A673 (cell line): ENCODE data around the gene ETFA.

Source experiments
- EZH2 ChIP-seq: fragments of 200-600 bp; sonication (generic); IDR thresholded peaks from 2 replicates; pipeline ENCODE4 v1.6.1; 2017; ENCODE audit warnings: borderline replicate concordance, low read depth, mild to moderate bottlenecking, mixed read lengths, antibody characterized with exemption, low read length; ENCODE audit not compliant: poor library complexity, severe bottlenecking
- TF ChIP-seq, protein P1 (sequence below): fragments of 300-800, 200-600 bp; sonication (generic); conservative IDR thresholded peaks from 2 replicates; pipeline ENCODE4 v1.5.1; 2017; ENCODE audit warnings: low read depth, mild to moderate bottlenecking, antibody characterized with exemption, low read length, moderate library complexity, mixed read lengths

GRCh38 chr15:76337059-76337695 is 25.9 kb upstream of the ETFA start:
- TF ChIP-seq, protein P1, sequence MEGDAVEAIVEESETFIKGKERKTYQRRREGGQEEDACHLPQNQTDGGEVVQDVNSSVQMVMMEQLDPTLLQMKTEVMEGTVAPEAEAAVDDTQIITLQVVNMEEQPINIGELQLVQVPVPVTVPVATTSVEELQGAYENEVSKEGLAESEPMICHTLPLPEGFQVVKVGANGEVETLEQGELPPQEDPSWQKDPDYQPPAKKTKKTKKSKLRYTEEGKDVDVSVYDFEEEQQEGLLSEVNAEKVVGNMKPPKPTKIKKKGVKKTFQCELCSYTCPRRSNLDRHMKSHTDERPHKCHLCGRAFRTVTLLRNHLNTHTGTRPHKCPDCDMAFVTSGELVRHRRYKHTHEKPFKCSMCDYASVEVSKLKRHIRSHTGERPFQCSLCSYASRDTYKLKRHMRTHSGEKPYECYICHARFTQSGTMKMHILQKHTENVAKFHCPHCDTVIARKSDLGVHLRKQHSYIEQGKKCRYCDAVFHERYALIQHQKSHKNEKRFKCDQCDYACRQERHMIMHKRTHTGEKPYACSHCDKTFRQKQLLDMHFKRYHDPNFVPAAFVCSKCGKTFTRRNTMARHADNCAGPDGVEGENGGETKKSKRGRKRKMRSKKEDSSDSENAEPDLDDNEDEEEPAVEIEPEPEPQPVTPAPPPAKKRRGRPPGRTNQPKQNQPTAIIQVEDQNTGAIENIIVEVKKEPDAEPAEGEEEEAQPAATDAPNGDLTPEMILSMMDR: no peak
- TF ChIP-seq EZH2: peak; percentile 46
